Mucosa of descending colon (tissue), 3 donors: ENCODE results near the gene TAP2. TPM values are rescaled to one million over a fixed set of nuclear protein-coding genes. Genes with fewer than 3 reads are reported as not detected.

Experiments
- ATAC-seq: fragments of 200-7000 bp; cut with Tn5 transposase; one replicate; pipeline ENCODE4 v1.9.1; 2020; ENCODE audit warnings: mild to moderate bottlenecking, moderate library complexity
- DNase-seq, 3 donors: peaks; one replicate each; pipeline ENCODE4 v3.0.0-alpha.2; 2020
- H3K36me3 ChIP-seq: fragments of 200-600 bp; one replicate; pipeline ENCODE4 v1.8.0; 2021; ENCODE audit warnings: low read depth, mild to moderate bottlenecking
- H3K4me1 ChIP-seq: fragments of 200-600 bp; one replicate; pipeline ENCODE4 v1.8.0; 2021; ENCODE audit warnings: low read depth, mild to moderate bottlenecking
- H3K4me3 ChIP-seq: fragments of 200-600 bp; one replicate; pipeline ENCODE4 v1.8.0; 2021; ENCODE audit warnings: mild to moderate bottlenecking
- H3K9me3 ChIP-seq: fragments of 200-600 bp; one replicate; pipeline ENCODE4 v1.8.0; 2021; ENCODE audit warnings: mild to moderate bottlenecking
- intact Hi-C, 2 donors: fragments of 100-400 bp; cut with DNase I in 1 of 2; cut with micrococcal nuclease in 1 of 2; formaldehyde crosslinking; loops; one replicate each; pipeline versions ENCODE4 v1.11.0 to v1.11.1; 2022; cut with DNase I, micrococcal nuclease
- total RNA-seq, 3 donors: library from RNA; stranded (reverse); fragmentation: NEBNext Ultra II Directional in 2 of 3; extraction: Animal tissue kit (Norgen Biotek cat#: 25700) in 2 of 3; gene quantifications; one replicate each; pipeline versions ENCODE4 v1.2.1 to v1.2.4, GENCODE V29; 2021 to 2023
- TF ChIP-seq, protein P1 (sequence below): fragments of 200-600 bp; IDR thresholded peaks from one replicate; pipeline ENCODE4 v1.8.0; 2022; ENCODE audit warnings: antibody characterized with exemption, mild to moderate bottlenecking
- donor health status: DM: no; HTN: no; CAD: no; lungs with moderate emphysema.
- donor health status: DM: no; HTN: no; CAD: no.
- donor health status: DM: no; HTN: yes; CAD: no.

The TAP2 gene
- total RNA-seq, 3 donors from 2014 or later, result 47.4 to 179 (median 52.7) TPM

DNA sequence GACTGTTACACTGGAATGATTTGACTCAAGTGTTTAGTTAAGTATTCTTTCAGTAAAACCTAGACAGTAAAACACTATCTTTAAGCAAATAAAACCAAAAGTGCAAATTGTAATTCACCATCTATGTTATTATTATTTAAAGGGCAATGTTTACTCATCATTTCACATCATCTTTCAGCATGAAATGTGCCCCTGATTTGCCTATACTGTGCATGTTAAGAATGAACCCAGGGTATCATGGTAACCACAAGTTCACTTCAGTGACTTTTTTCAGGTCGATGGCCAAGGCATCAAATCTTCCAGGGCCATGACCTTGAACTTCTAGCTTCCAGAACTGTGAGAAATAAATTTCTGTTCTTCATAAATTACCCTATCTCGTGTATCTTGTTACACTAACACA is 19.7 kb downstream of the TAP2 start:
- TF ChIP-seq, protein P1, sequence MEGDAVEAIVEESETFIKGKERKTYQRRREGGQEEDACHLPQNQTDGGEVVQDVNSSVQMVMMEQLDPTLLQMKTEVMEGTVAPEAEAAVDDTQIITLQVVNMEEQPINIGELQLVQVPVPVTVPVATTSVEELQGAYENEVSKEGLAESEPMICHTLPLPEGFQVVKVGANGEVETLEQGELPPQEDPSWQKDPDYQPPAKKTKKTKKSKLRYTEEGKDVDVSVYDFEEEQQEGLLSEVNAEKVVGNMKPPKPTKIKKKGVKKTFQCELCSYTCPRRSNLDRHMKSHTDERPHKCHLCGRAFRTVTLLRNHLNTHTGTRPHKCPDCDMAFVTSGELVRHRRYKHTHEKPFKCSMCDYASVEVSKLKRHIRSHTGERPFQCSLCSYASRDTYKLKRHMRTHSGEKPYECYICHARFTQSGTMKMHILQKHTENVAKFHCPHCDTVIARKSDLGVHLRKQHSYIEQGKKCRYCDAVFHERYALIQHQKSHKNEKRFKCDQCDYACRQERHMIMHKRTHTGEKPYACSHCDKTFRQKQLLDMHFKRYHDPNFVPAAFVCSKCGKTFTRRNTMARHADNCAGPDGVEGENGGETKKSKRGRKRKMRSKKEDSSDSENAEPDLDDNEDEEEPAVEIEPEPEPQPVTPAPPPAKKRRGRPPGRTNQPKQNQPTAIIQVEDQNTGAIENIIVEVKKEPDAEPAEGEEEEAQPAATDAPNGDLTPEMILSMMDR, result no peak
- H3K9me3 ChIP-seq, result no peaks in the 10 kb centered on the region
- H3K4me3 ChIP-seq, result no peak overlapping the region
- DNase-seq, result no peak
- H3K36me3 ChIP-seq, result no peaks in the 10 kb centered on the region
- no peaks in the 10 kb centered on the region for H3K4me1 ChIP-seq
- intact Hi-C loops, result no loop called here
- no peak for ATAC-seq

DNA sequence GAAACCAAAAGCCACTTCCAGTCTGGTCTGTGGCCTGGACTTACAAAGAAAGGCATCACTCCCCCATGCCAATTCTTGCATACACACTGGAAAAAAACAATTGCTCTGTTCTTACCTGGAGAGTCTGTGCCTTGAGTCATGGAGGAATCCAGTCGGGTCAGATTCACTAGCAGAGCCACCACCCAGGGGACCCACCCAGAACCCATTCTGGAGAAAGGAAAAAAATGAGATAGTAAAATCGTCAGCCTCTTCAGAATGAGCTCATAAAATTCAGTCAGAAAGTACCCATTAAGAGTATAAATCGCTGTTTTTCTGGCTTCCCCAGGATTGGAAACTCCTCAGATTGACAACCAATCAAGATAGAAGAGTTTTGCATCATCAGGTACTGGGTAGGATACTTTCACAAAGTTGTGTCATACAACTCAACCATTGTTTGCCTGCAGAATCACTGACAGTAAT is 21.8 kb downstream of the TAP2 start, which contains the start of gene HLA-DOB:
Gene HLA-DOB, minus strand, starts transcription at position 257 of the 459 bp plus-strand sequence. Its CDS starts 51 bp downstream, at position 206.
- no peaks in the 10 kb centered on the region for H3K9me3 ChIP-seq
- TF ChIP-seq, protein P1, result no peak

DNA sequence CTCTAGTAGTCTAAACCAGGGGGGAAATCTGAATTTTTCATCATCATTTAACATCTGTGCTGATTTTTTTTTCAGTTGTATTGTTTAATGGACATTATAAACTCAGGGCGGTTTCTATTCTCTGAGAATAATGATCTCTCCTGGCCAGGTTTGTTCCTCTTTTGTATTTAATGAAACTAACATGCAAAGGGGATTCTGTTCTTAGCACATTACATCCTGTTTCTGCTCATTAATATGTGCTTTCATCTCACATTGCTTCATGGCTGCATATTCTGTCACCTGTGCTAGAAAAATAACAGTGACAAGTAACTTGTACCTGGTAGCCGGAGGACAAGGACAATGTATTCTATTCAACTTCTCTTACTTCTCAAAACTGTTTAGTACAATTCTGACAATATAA is 22.5 kb downstream of the TAP2 start:
- Histone ChIP-seq H3K4me1 (no peaks in the 10 kb centered on the region), H3K36me3 (no peaks in the 10 kb centered on the region), H3K4me3 (no peak overlapping the region), H3K9me3 (no peaks in the 10 kb centered on the region)
- ATAC-seq (peak; percentile 45), DNase-seq (no peak)
- intact Hi-C loops, result no loop called here
- TF ChIP-seq, protein P1, result no peak

More for the DNA sequence above, 21.8 kb downstream of the TAP2 start, which contains the start of gene HLA-DOB:
- no peak within 1 kb of the TSS for H3K4me3 ChIP-seq
- peak; percentile 83 for ATAC-seq
- no peaks in the 10 kb centered on the region for H3K4me1 ChIP-seq
- intact Hi-C loops, result no loop called here
- peak in 1 of 3 donors; percentile 21 for DNase-seq
- no peaks in the 10 kb centered on the region for H3K36me3 ChIP-seq

- H3K36me3 ChIP-seq, result no peaks in the 10 kb centered on the region
- TF ChIP-seq, protein P1, result no peak
- no peaks in the 10 kb centered on the region for H3K4me1 ChIP-seq
- no peak for DNase-seq
- no peak overlapping the region for H3K4me3 ChIP-seq
- intact Hi-C loops, result no loop called here
- no peaks in the 10 kb centered on the region for H3K9me3 ChIP-seq
- ATAC-seq, result no peak
Observed at GRCh38 chr6:32815115-32815514, 23.4 kb downstream of the TAP2 start.

- ATAC-seq, result no peak
- TF ChIP-seq, protein P1, result no peak
- DNase-seq, result no peak
- Histone ChIP-seq H3K4me3 (no peak overlapping the region), H3K36me3 (no peaks in the 10 kb centered on the region), H3K4me1 (no peaks in the 10 kb centered on the region), H3K9me3 (no peaks in the 10 kb centered on the region)
- intact Hi-C loops, result no loop called here
Observed at GRCh38 chr6:32814145-32814544, 24.4 kb downstream of the TAP2 start.

GRCh38 chr6:32809171-32809570 is 29.4 kb downstream of the TAP2 start:
- TF ChIP-seq, protein P1, result no peak
- H3K9me3 ChIP-seq, result no peaks in the 10 kb centered on the region
- DNase-seq, result no peak
- ATAC-seq, result no peak
- intact Hi-C loops, result no loop called here
- H3K4me1 ChIP-seq, result no peaks in the 10 kb centered on the region
- H3K4me3 ChIP-seq, result no peak overlapping the region
- no peaks in the 10 kb centered on the region for H3K36me3 ChIP-seq
